ENCODE data around the gene ZNF280D. TPM values are rescaled to one million over a fixed set of nuclear protein-coding genes. Genes with fewer than 3 reads are reported as not detected.

The ZNF280D gene
- polyA plus RNA-seq, 1 donor from 2014 or later = 35.4 TPM

DNA sequence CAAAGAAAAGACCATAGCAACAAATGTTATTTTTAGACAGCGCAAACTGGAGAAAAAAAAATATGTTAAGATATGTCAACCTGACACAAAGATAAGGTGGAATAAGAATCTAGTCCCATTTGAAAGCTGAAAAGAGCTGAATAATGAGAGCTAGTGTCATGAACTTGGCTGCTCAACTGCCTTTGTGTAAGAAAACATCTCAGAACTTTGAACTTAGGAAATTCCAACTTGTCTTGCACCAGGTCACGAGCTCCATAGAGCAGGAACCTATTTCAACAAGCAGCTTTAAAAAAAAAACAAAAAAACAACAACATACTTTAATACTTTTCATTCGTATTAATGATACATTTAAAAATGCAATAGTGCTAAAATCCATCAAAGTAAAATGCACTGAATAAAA, 79.5 kb downstream of the ZNF280D start:
- Histone ChIP-seq H3K27me3 (ENCODE audit: insufficient read depth, low read depth, low read length) (no peaks in the 10 kb centered on the region), H3K9me3 (ENCODE audit: low read length) (no peaks in the 10 kb centered on the region), H3K9me2 (ENCODE audit: insufficient read depth, low read length) (no peaks in the 10 kb centered on the region), H3K9ac (ENCODE audit: low read length) (no peak overlapping the region), H3K27ac (ENCODE audit: low read length) (no peak overlapping the region), H3K4me3 (ENCODE audit: low read length) (no peak overlapping the region), H4K20me1 (ENCODE audit: insufficient read depth) (no peaks in the 10 kb centered on the region), H3K36me3 (ENCODE audit: insufficient read depth, low read length) (peaks cover 4% of the 10 kb centered on the region), H3K4me2 (ENCODE audit: low read length) (no peak overlapping the region), H3K79me2 (replicated peaks; ENCODE audit: insufficient read depth, low read length) (no peaks in the 10 kb centered on the region), H2AFZ (ENCODE audit: low read depth, low read length) (no peak overlapping the region), H3F3A (ENCODE audit: insufficient read depth, low read length, poor library complexity, severe bottlenecking) (no peaks in the 10 kb centered on the region)
- TF ChIP-seq SMC3 (conservative IDR thresholded peaks at IDR 0.05; ENCODE audit: poor library complexity) (no peak), TAF1 (IDR thresholded peaks at IDR 0.05; ENCODE audit: low read depth) (no peak), RAD21 (conservative IDR thresholded peaks at IDR 0.05) (no peak), EZH2 (IDR thresholded peaks at IDR 0.05; ENCODE audit: borderline replicate concordance, insufficient read depth, low read length, poor library complexity, severe bottlenecking) (no peak), MXI1 (conservative IDR thresholded peaks at IDR 0.05; ENCODE audit: poor library complexity, severe bottlenecking) (no peak), EP300 (conservative IDR thresholded peaks at IDR 0.05; ENCODE audit: poor library complexity, severe bottlenecking) (no peak), POLR2AphosphoS5 (IDR thresholded peaks at IDR 0.05) (no peak)
- TF ChIP-seq, protein P1, sequence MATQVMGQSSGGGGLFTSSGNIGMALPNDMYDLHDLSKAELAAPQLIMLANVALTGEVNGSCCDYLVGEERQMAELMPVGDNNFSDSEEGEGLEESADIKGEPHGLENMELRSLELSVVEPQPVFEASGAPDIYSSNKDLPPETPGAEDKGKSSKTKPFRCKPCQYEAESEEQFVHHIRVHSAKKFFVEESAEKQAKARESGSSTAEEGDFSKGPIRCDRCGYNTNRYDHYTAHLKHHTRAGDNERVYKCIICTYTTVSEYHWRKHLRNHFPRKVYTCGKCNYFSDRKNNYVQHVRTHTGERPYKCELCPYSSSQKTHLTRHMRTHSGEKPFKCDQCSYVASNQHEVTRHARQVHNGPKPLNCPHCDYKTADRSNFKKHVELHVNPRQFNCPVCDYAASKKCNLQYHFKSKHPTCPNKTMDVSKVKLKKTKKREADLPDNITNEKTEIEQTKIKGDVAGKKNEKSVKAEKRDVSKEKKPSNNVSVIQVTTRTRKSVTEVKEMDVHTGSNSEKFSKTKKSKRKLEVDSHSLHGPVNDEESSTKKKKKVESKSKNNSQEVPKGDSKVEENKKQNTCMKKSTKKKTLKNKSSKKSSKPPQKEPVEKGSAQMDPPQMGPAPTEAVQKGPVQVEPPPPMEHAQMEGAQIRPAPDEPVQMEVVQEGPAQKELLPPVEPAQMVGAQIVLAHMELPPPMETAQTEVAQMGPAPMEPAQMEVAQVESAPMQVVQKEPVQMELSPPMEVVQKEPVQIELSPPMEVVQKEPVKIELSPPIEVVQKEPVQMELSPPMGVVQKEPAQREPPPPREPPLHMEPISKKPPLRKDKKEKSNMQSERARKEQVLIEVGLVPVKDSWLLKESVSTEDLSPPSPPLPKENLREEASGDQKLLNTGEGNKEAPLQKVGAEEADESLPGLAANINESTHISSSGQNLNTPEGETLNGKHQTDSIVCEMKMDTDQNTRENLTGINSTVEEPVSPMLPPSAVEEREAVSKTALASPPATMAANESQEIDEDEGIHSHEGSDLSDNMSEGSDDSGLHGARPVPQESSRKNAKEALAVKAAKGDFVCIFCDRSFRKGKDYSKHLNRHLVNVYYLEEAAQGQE (IDR thresholded peaks at IDR 0.05; ENCODE audit: borderline replicate concordance) = no peak
- TF ChIP-seq, protein P2, sequence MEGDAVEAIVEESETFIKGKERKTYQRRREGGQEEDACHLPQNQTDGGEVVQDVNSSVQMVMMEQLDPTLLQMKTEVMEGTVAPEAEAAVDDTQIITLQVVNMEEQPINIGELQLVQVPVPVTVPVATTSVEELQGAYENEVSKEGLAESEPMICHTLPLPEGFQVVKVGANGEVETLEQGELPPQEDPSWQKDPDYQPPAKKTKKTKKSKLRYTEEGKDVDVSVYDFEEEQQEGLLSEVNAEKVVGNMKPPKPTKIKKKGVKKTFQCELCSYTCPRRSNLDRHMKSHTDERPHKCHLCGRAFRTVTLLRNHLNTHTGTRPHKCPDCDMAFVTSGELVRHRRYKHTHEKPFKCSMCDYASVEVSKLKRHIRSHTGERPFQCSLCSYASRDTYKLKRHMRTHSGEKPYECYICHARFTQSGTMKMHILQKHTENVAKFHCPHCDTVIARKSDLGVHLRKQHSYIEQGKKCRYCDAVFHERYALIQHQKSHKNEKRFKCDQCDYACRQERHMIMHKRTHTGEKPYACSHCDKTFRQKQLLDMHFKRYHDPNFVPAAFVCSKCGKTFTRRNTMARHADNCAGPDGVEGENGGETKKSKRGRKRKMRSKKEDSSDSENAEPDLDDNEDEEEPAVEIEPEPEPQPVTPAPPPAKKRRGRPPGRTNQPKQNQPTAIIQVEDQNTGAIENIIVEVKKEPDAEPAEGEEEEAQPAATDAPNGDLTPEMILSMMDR (IDR thresholded peaks at IDR 0.05; ENCODE audit: poor library complexity, severe bottlenecking) = no peak

DNA sequence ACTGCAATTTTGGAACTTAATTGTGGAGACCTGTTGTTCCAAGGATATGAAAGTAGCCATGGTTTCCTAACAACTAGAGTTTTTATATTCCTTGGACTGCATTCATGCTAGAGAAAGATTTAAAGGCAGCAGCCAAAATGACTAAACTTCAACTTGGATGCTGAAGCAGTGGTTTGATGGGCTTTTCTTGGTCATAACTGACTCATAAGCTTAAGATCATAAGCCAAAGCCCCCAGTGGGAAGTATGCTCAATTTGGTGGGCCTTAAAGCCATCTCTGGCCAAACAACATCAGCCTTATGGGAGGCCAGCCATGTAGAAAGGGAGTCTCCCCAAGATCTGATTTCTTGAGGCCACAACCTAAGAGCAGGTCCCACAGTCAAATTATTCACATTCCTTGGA, 80.2 kb downstream of the ZNF280D start:
- H3K36me3 ChIP-seq (ENCODE audit: insufficient read depth, low read length) = peaks cover 4% of the 10 kb centered on the region
- no peak overlapping the region for H3K9ac ChIP-seq (ENCODE audit: low read length)
- no peak for TF ChIP-seq MXI1 (conservative IDR thresholded peaks at IDR 0.05; ENCODE audit: poor library complexity, severe bottlenecking)
- TF ChIP-seq, protein P1 (IDR thresholded peaks at IDR 0.05; ENCODE audit: borderline replicate concordance) = no peak
- TF ChIP-seq, protein P2 (IDR thresholded peaks at IDR 0.05; ENCODE audit: poor library complexity, severe bottlenecking) = no peak
- TF ChIP-seq POLR2AphosphoS5 (IDR thresholded peaks at IDR 0.05) = no peak
- TF ChIP-seq SMC3 (conservative IDR thresholded peaks at IDR 0.05; ENCODE audit: poor library complexity) = no peak
- no peak for TF ChIP-seq RAD21 (conservative IDR thresholded peaks at IDR 0.05)
- TF ChIP-seq EZH2 (IDR thresholded peaks at IDR 0.05; ENCODE audit: borderline replicate concordance, insufficient read depth, low read length, poor library complexity, severe bottlenecking) = no peak
- no peaks in the 10 kb centered on the region for H3K9me3 ChIP-seq (ENCODE audit: low read length)
- no peaks in the 10 kb centered on the region for H3K79me2 ChIP-seq (replicated peaks; ENCODE audit: insufficient read depth, low read length)
- no peaks in the 10 kb centered on the region for H3F3A ChIP-seq (ENCODE audit: insufficient read depth, low read length, poor library complexity, severe bottlenecking)
- H4K20me1 ChIP-seq (ENCODE audit: insufficient read depth) = no peaks in the 10 kb centered on the region
- no peak overlapping the region for H3K27ac ChIP-seq (ENCODE audit: low read length)
- no peaks in the 10 kb centered on the region for H3K27me3 ChIP-seq (ENCODE audit: insufficient read depth, low read depth, low read length)
- no peak overlapping the region for H2AFZ ChIP-seq (ENCODE audit: low read depth, low read length)
- no peaks in the 10 kb centered on the region for H3K9me2 ChIP-seq (ENCODE audit: insufficient read depth, low read length)
- no peak overlapping the region for H3K4me2 ChIP-seq (ENCODE audit: low read length)
- no peak overlapping the region for H3K4me3 ChIP-seq (ENCODE audit: low read length)
